BLaER1 (cell line): ENCODE results near the gene TNRC18.
"Not testable (repeated sequence)": the region's sequence is repeated elsewhere in the genome, so short reads cannot be mapped to it uniquely, and the experiment has no call there.

ENCODE experiments used
- H3K27ac ChIP-seq: shearing (Covaris generic); formaldehyde crosslinking; 2 replicates; pipeline ENCODE4 v1.8.1; 2022
- H3K27me3 ChIP-seq: shearing (Covaris generic); formaldehyde crosslinking; 2 replicates; pipeline ENCODE4 v1.8.1; 2022
- H3K36me3 ChIP-seq: shearing (Covaris generic); formaldehyde crosslinking; 2 replicates; pipeline ENCODE4 v1.8.1; 2022
- H3K4me1 ChIP-seq: shearing (Covaris generic); formaldehyde crosslinking; 2 replicates; pipeline ENCODE4 v1.8.1; 2022
- H3K4me2 ChIP-seq: shearing (Covaris generic); formaldehyde crosslinking; 2 replicates; pipeline ENCODE4 v1.8.1; 2022
- H3K4me3 ChIP-seq: shearing (Covaris generic); formaldehyde crosslinking; 2 replicates; pipeline ENCODE4 v1.8.1; 2022
- H3K9ac ChIP-seq: shearing (Covaris generic); formaldehyde crosslinking; 2 replicates; pipeline ENCODE4 v1.8.1; 2022
- H3K9me3 ChIP-seq: shearing (Covaris generic); formaldehyde crosslinking; 2 replicates; pipeline ENCODE4 v1.8.1; 2022
- H4K20me1 ChIP-seq: shearing (Covaris generic); formaldehyde crosslinking; 2 replicates; pipeline ENCODE4 v1.8.1; 2022
- Cebpa-rat ChIP-seq: shearing (Covaris generic); IDR thresholded peaks from 2 replicates; pipeline ENCODE4 v1.8.1; 2022

TNRC18 gene

GRCh38 chr7:5295039-5296014 is 128.3 kb downstream of the TNRC18 start:
- TF ChIP-seq Cebpa-rat = no peak
- no peaks in the 10 kb centered on the region for H3K27me3 ChIP-seq
- H3K9me3 ChIP-seq = no peaks in the 10 kb centered on the region
- H3K27ac ChIP-seq = no peak overlapping the region
- H3K4me3 ChIP-seq = no peak overlapping the region
- H3K4me1 ChIP-seq = peaks cover 22% of the 10 kb centered on the region
- H4K20me1 ChIP-seq = 0 out of 2 replicates have a peak, but pooled peaks cover 2% of the 10 kb centered on the region
- no peak overlapping the region for H3K4me2 ChIP-seq
- H3K9ac ChIP-seq = no peak overlapping the region
- H3K36me3 ChIP-seq = peaks cover 58% of the 10 kb centered on the region

- H3K4me3 ChIP-seq = no peak overlapping the region
These were observed 129.3 kb downstream of the TNRC18 start for GRCh38 chr7:5294169-5294987.

GRCh38 chr7:5291711-5292335 is 131.8 kb downstream of the TNRC18 start:
- not testable (repeated sequence) for H3K4me2 ChIP-seq, H3K9me3 ChIP-seq, H3K4me1 ChIP-seq, H3K27me3 ChIP-seq, H3K9ac ChIP-seq, H3K4me3 ChIP-seq, H4K20me1 ChIP-seq, H3K27ac ChIP-seq
- peaks cover 63% of the 10 kb centered on the region for H3K36me3 ChIP-seq

More at GRCh38 chr7:5294169-5294987, 129.3 kb downstream of the TNRC18 start:
- no peak overlapping the region for H3K9ac ChIP-seq
- H3K9me3 ChIP-seq = no peaks in the 10 kb centered on the region
- peaks cover 54% of the 10 kb centered on the region for H3K36me3 ChIP-seq
- peaks cover 22% of the 10 kb centered on the region for H3K4me1 ChIP-seq
- H3K4me2 ChIP-seq = no peak overlapping the region
- H3K27ac ChIP-seq = no peak overlapping the region
- no peaks in the 10 kb centered on the region for H4K20me1 ChIP-seq
- H3K27me3 ChIP-seq = no peaks in the 10 kb centered on the region
- TF ChIP-seq Cebpa-rat = no peak

- Histone ChIP-seq H4K20me1 (0 out of 2 replicates have a peak, but pooled peaks cover 7% of the 10 kb centered on the region), H3K9ac (no peak overlapping the region), H3K4me3 (no peak overlapping the region), H3K27me3 (no peaks in the 10 kb centered on the region), H3K4me1 (peaks cover 8% of the 10 kb centered on the region), H3K36me3 (peaks cover 63% of the 10 kb centered on the region), H3K27ac (no peak overlapping the region), H3K4me2 (no peak overlapping the region), H3K9me3 (no peaks in the 10 kb centered on the region)
- TF ChIP-seq Cebpa-rat = no peak
These were observed 132.3 kb downstream of the TNRC18 start for GRCh38 chr7:5291301-5291700.

GRCh38 chr7:5289355-5289754 is 134.3 kb downstream of the TNRC18 start:
- TF ChIP-seq Cebpa-rat = no peak
- H3K4me3 ChIP-seq = no peak overlapping the region

GRCh38 chr7:5288560-5288959 is 135.1 kb downstream of the TNRC18 start:
- H3K27me3 ChIP-seq, H3K27ac ChIP-seq, H3K9me3 ChIP-seq, H3K4me3 ChIP-seq, H3K4me2 ChIP-seq, H3K9ac ChIP-seq: not testable (repeated sequence)
- Histone ChIP-seq H3K4me1 (peaks cover 28% of the 10 kb centered on the region), H4K20me1 (peaks cover 18% of the 10 kb centered on the region), H3K36me3 (peaks cover 41% of the 10 kb centered on the region)

More at GRCh38 chr7:5289355-5289754, 134.3 kb downstream of the TNRC18 start:
- Histone ChIP-seq H3K36me3 (peaks cover 48% of the 10 kb centered on the region), H3K4me2 (no peak overlapping the region), H4K20me1 (peaks cover 16% of the 10 kb centered on the region), H3K4me1 (peaks cover 20% of the 10 kb centered on the region), H3K27ac (no peak overlapping the region), H3K9ac (no peak overlapping the region), H3K9me3 (no peaks in the 10 kb centered on the region), H3K27me3 (no peaks in the 10 kb centered on the region)

- Histone ChIP-seq H4K20me1 (peaks cover 18% of the 10 kb centered on the region), H3K4me3 (no peak overlapping the region), H3K9ac (no peak overlapping the region), H3K27me3 (no peaks in the 10 kb centered on the region), H3K27ac (no peak overlapping the region), H3K4me1 (peaks cover 31% of the 10 kb centered on the region), H3K9me3 (no peaks in the 10 kb centered on the region), H3K36me3 (peaks cover 41% of the 10 kb centered on the region), H3K4me2 (no peak overlapping the region)
- no peak for TF ChIP-seq Cebpa-rat
These were observed 135.8 kb downstream of the TNRC18 start for GRCh38 chr7:5287802-5288201.

GRCh38 chr7:5287373-5287772 is 136.3 kb downstream of the TNRC18 start:
- H3K27me3 ChIP-seq, H3K9me3 ChIP-seq, H3K9ac ChIP-seq, H3K4me3 ChIP-seq, H3K27ac ChIP-seq, H3K4me2 ChIP-seq: not testable (repeated sequence)
- H3K36me3 ChIP-seq = peaks cover 41% of the 10 kb centered on the region
- H3K4me1 ChIP-seq = peaks cover 31% of the 10 kb centered on the region
- H4K20me1 ChIP-seq = peaks cover 18% of the 10 kb centered on the region

- Histone ChIP-seq H3K27me3 (no peaks in the 10 kb centered on the region), H3K36me3 (peaks cover 39% of the 10 kb centered on the region), H3K4me2 (peak overlapping the region; percentile 34; the same call in 1 of the 2 replicates), H3K4me1 (peaks cover 31% of the 10 kb centered on the region), H4K20me1 (peaks cover 18% of the 10 kb centered on the region), H3K9ac (no peak overlapping the region), H3K27ac (no peak overlapping the region), H3K9me3 (no peaks in the 10 kb centered on the region), H3K4me3 (no peak overlapping the region)
- TF ChIP-seq Cebpa-rat = no peak
These were observed 136.7 kb downstream of the TNRC18 start for GRCh38 chr7:5286933-5287332.
